ENCODE data around the gene APEX1. TPM values are rescaled to one million over a fixed set of nuclear protein-coding genes. Genes with fewer than 3 reads are reported as not detected.
A peak's percentile ranks its signal among the peaks of the same experiment; 100 is the strongest.

APEX1 gene
- total RNA-seq, 1 experiment from 2014 or later: 340 TPM

GRCh38 chr14:20489093-20489994 lies 34.3 kb downstream of the APEX1 start:
- WGBS (ENCODE audit: extremely low coverage, insufficient read length, low lambda C conversion rate): no CpG with 5 or more reads among the region's 6 CpGs
- TF ChIP-seq CTCF (conservative IDR thresholded peaks at IDR 0.05): no peak
- H2BK20ac ChIP-seq (ENCODE audit: low read depth, low read length, poor library complexity, severe bottlenecking): peak overlapping the region; percentile 7
- no peak overlapping the region for H3K23ac ChIP-seq (ENCODE audit: insufficient read length, low read depth, low read length)
- H3K4ac ChIP-seq (ENCODE audit: low read depth, low read length): no peak overlapping the region
- H3K56ac ChIP-seq (ENCODE audit: insufficient read length, low read depth, low read length): no peak overlapping the region
- no peaks in the 10 kb centered on the region for H4K20me1 ChIP-seq (ENCODE audit: control insufficient read depth, insufficient read depth, insufficient read length)
- H3K9me3 ChIP-seq (ENCODE audit: control insufficient read depth, low read depth, low read length): no peaks in the 10 kb centered on the region
- H3K27ac Mint-ChIP-seq: peak overlapping the region in 1 of 3 experiments; percentile 5; a peak in 2 of 7 replicates
- H4K91ac ChIP-seq (ENCODE audit: insufficient read length, low read depth, low read length): no peak overlapping the region
- no peak overlapping the region for H2BK15ac ChIP-seq (ENCODE audit: low read depth, low read length)
- H4K5ac ChIP-seq (ENCODE audit: insufficient read length, low read depth, low read length): no peak overlapping the region
- no peaks in the 10 kb centered on the region for H3K79me2 ChIP-seq (ENCODE audit: insufficient read depth, low read length)
- H3K9ac ChIP-seq (ENCODE audit: extremely low read depth, insufficient read length, low read length): no peak overlapping the region
- no peak overlapping the region for H4K8ac ChIP-seq (replicated peaks; ENCODE audit: insufficient read length, low read depth, low read length)
- no peak for DNase-seq
- H2AK5ac ChIP-seq (ENCODE audit: insufficient read length, low read length): no peak overlapping the region
- no peak overlapping the region for H3T11ph ChIP-seq (ENCODE audit: low read length)
- H3K4me1 ChIP-seq (ENCODE audit: insufficient read depth, low read length): peaks cover 4% of the 10 kb centered on the region; the same call in 1 of the 2 replicates
- H3K18ac ChIP-seq (ENCODE audit: insufficient read length, low read depth, low read length): no peak overlapping the region
- no peak overlapping the region for H3K4me3 Mint-ChIP-seq
- no peaks in the 10 kb centered on the region; the same call in 1 of the 2 replicates for H3K27me3 Mint-ChIP-seq (ENCODE audit: low read depth)
- no peak overlapping the region for H3K14ac ChIP-seq (ENCODE audit: insufficient read depth, low read length)
- H2AFZ ChIP-seq (ENCODE audit: low read length): no peak overlapping the region
- H3K79me1 ChIP-seq (ENCODE audit: insufficient read depth, low read depth, low read length, poor library complexity, severe bottlenecking): no peaks in the 10 kb centered on the region
- peaks cover 38 to 41% of the 10 kb centered on the region in 2 experiments for H3K4me1 Mint-ChIP-seq
- no peaks in the 10 kb centered on the region; a peak in 1 of 7 replicates for H3K36me3 Mint-ChIP-seq (ENCODE audit: insufficient read depth in 1 of 3, low read depth in 3 of 3)
- H3K27me3 ChIP-seq (ENCODE audit: insufficient read depth, low read length): no peaks in the 10 kb centered on the region
- H3K23me2 ChIP-seq (ENCODE audit: insufficient read length, low read depth, low read length, poor library complexity, severe bottlenecking): no peaks in the 10 kb centered on the region
- H3K27ac ChIP-seq (ENCODE audit: insufficient read length, low read depth, low read length): no peak overlapping the region
- H2BK120ac ChIP-seq (ENCODE audit: low read depth, low read length, poor library complexity, severe bottlenecking): no peak overlapping the region
- no peak overlapping the region for H2BK12ac ChIP-seq (ENCODE audit: insufficient read length, low read depth, low read length)
- H3K4me2 ChIP-seq (ENCODE audit: insufficient read depth, insufficient read length, low read length): no peak overlapping the region
- H2BK5ac ChIP-seq (ENCODE audit: insufficient read length, low read length): no peak overlapping the region
- H3K9me3 Mint-ChIP-seq: no peaks in the 10 kb centered on the region; a peak in 1 of 5 replicates

Data from H9 (cell line).